A549 (cell line): ENCODE results near the gene VPS35L. TPM values are rescaled to one million over a fixed set of nuclear protein-coding genes. Genes with fewer than 3 reads are reported as not detected.

Source experiments
- ATAC-seq, 2 experiments: fragments of 200-7000 bp in 1 of 2; fragments of >200 bp in 1 of 2; cut with Nextera tagmentation in 1 of 2; cut with Tn5 transposase in 1 of 2; 3 replicates each; pipeline versions ENCODE4 v1.8.0 to v1.9.1; 2018 to 2020; ENCODE audit warnings: mild to moderate bottlenecking in 1 of 2, moderate library complexity in 1 of 2
- CTCF ChIA-PET: fragments of 300-600 bp; sonication (Branson Sonifier 250); formaldehyde crosslinking; extraction: SDS; loops from one replicate; lab custom pipeline; 2021; ENCODE audit warnings: antibody characterized with exemption, inconsistent platforms; lab: Yijun Ruan, JAX
- POLR2A ChIA-PET: fragments of 350-600 bp; formaldehyde crosslinking; extraction: SDS; loops from one replicate; lab custom pipeline; 2021; ENCODE audit warnings: antibody characterized with exemption, inconsistent platforms; lab: Yijun Ruan, JAX
- DNase-seq, 2 experiments: peaks; one replicate each; pipeline versions ENCODE4 v3.0.0 to v3.0.0-alpha.2; 2011 to 2016; ENCODE audit warnings: low read depth in 1 of 2, low spot score in 1 of 2
- FAIRE-seq: peaks from 2 replicates; lab custom pipeline; 2011; peaks lifted over from hg19 to GRCh38; lab: Jason Lieb, UNC
- H3K27ac ChIP-seq, 2 experiments: fragments of >200 bp; sonication (Bioruptor Twin); formaldehyde crosslinking; 3 replicates each; pipeline ENCODE4 v1.5.1; 2016 to 2017
- H3K4me1 ChIP-seq: fragments of >200 bp; sonication (Bioruptor Twin); formaldehyde crosslinking; 3 replicates; pipeline ENCODE4 v1.6.1; 2016
- H3K4me2 ChIP-seq: fragments of >200 bp; sonication (Bioruptor Twin); formaldehyde crosslinking; 3 replicates; pipeline ENCODE4 v1.6.1; 2016
- H3K4me3 ChIP-seq: fragments of >200 bp; sonication (Bioruptor Twin); formaldehyde crosslinking; 3 replicates; pipeline ENCODE4 v1.5.1; 2016
- H3K9me3 ChIP-seq: fragments of >200 bp; sonication (Bioruptor Twin); formaldehyde crosslinking; 3 replicates; pipeline ENCODE4 v1.6.1; 2016
- ATOH8 ChIP-seq: fragments of 250-450 bp; sonication (Bioruptor Pico); IDR thresholded peaks from 2 replicates; pipeline ENCODE4 v1.5.0; 2020; ENCODE audit warnings: low read depth, mild to moderate bottlenecking, moderate library complexity
- BCL3 ChIP-seq: fragments of >200 bp; sonication (Bioruptor Twin); formaldehyde crosslinking; IDR thresholded peaks from 3 replicates; pipeline ENCODE4 v1.6.1; 2016
- CBX8 ChIP-seq: fragments of 200-600 bp; sonication (generic); IDR thresholded peaks from 2 replicates; pipeline ENCODE4 v1.6.1; 2016
- CHD4 ChIP-seq: fragments of 200-600 bp; sonication (generic); IDR thresholded peaks from 2 replicates; pipeline ENCODE4 v1.6.1; 2016; ENCODE audit warnings: antibody characterized with exemption, mild to moderate bottlenecking, borderline replicate concordance
- CTCF ChIP-seq: fragments of >200 bp; sonication (Bioruptor Twin); formaldehyde crosslinking; IDR thresholded peaks from 3 replicates; pipeline ENCODE4 v1.5.1; 2016
- E2F6 ChIP-seq: IDR thresholded peaks from 2 replicates; pipeline ENCODE4 v1.6.1; 2012; ENCODE audit warnings: low read depth, borderline replicate concordance
- EHMT2 ChIP-seq: fragments of 200-600 bp; sonication (generic); IDR thresholded peaks from 2 replicates; pipeline ENCODE4 v1.6.1; 2016; ENCODE audit warnings: antibody characterized with exemption, low read depth, mild to moderate bottlenecking, moderate library complexity
- FOSB ChIP-seq: fragments of 250-450 bp; sonication (Bioruptor Pico); IDR thresholded peaks from 2 replicates; pipeline ENCODE4 v1.5.0; 2020; ENCODE audit warnings: mild to moderate bottlenecking, moderate library complexity
- FOXS1 ChIP-seq: fragments of 250-450 bp; sonication (Bioruptor Pico); IDR thresholded peaks from 2 replicates; pipeline ENCODE4 v1.5.0; 2020; ENCODE audit warnings: mild to moderate bottlenecking, moderate library complexity
- HEYL ChIP-seq: fragments of 250-450 bp; sonication (Bioruptor Pico); IDR thresholded peaks from 2 replicates; pipeline ENCODE4 v1.8.0; 2021; ENCODE audit warnings: mild to moderate bottlenecking, moderate library complexity
- HMGXB4 ChIP-seq: fragments of 250-450 bp; sonication (Bioruptor Pico); IDR thresholded peaks from 2 replicates; pipeline ENCODE4 v1.5.0; 2021; ENCODE audit warnings: mild to moderate bottlenecking, moderate library complexity, borderline replicate concordance
- HOXB13 ChIP-seq: fragments of 250-450 bp; sonication (Bioruptor Pico); IDR thresholded peaks from 2 replicates; pipeline ENCODE4 v1.5.0; 2020; ENCODE audit warnings: low read depth, mild to moderate bottlenecking, moderate library complexity
- JUN ChIP-seq, 2 experiments: fragments of >200 bp; sonication (Bioruptor Twin); formaldehyde crosslinking; IDR thresholded peaks; 2 replicates in 1 of 2; 3 replicates in 1 of 2; pipeline ENCODE4 v1.6.1; 2016 to 2017
- KDM1A ChIP-seq: fragments of 200-600 bp; sonication (generic); IDR thresholded peaks from 2 replicates; pipeline ENCODE4 v1.6.1; 2016; ENCODE audit warnings: low read depth, mild to moderate bottlenecking
- MYC ChIP-seq: IDR thresholded peaks from 2 replicates; pipeline ENCODE4 v1.6.1; 2012; ENCODE audit warnings: mild to moderate bottlenecking, inconsistent platforms, low read length, improper control_type of control experiment, borderline replicate concordance
- NPAS2 ChIP-seq: fragments of 250-450 bp; sonication (Bioruptor Pico); IDR thresholded peaks from 2 replicates; pipeline ENCODE4 v1.8.0; 2022; ENCODE audit warnings: mild to moderate bottlenecking, moderate library complexity, borderline replicate concordance
- REST ChIP-seq: fragments of 200-600 bp; sonication (generic); IDR thresholded peaks from 2 replicates; pipeline ENCODE4 v1.6.1; 2016; ENCODE audit warnings: antibody characterized with exemption, mild to moderate bottlenecking, moderate library complexity
- SREBF2 ChIP-seq: fragments of 450-650 bp; IDR thresholded peaks from 2 replicates; pipeline ENCODE4 v1.6.1; 2014; ENCODE audit warnings: mild to moderate bottlenecking, moderate library complexity
- USF2 ChIP-seq: fragments of 450-650 bp; IDR thresholded peaks from 2 replicates; pipeline ENCODE4 v1.6.1; 2014; ENCODE audit warnings: antibody characterized with exemption
- ZC3H11A ChIP-seq: fragments of 450-650 bp; IDR thresholded peaks from 2 replicates; pipeline ENCODE4 v1.6.1; 2014; ENCODE audit warnings: antibody characterized with exemption, mild to moderate bottlenecking
- WGBS: methylation state at CpG from one replicate; pipeline ENCODE4 v1.1.6; 2017; ENCODE audit errors: missing lambda C conversion rate; 5-methylcytosine and 5-hydroxymethylcytosine counted together
- polyA plus RNA-seq, 4 experiments: library from polyadenylated mRNA; depleted of rRNA in 3 of 4; stranded (reverse); fragments of >200 nt; fragmentation: RNase III in 1 of 4; extraction: RNeasy Plus Mini Kit Qiagen cat#74134 plus additional on column Dnase treatment in 1 of 4; gene quantifications; 2 replicates in 3 of 4; 3 replicates in 1 of 4; pipeline ENCODE4 v1.2.3, GENCODE V29; 2011 to 2017

VPS35L gene
- polyA plus RNA-seq, 2 of the 4 experiments (the other 2 are of a cell fraction) = 38.4 to 47.7 TPM

GRCh38 chr16:19696961-19697360 lies 141.5 kb downstream of the VPS35L start:
- ChIA-PET CTCF (interaction anchor here (0.5 to 2.1 kb wide), 9 partner anchors 16 to 211 kb away, joined by 3 to 8 read pairs (median 4); partner anchors contain the start of gene GPRC5B), POLR2A (interaction anchor here (0.9 to 1.5 kb wide), 3 partner anchors 21 to 142 kb away, joined by 3 to 7 read pairs (median 3); partner anchors contain the start of genes IQCK, KNOP1 and VPS35L)
- DNase-seq (no peak), ATAC-seq (no peak), FAIRE-seq (no peak)
- TF ChIP-seq CTCF (no peak), USF2 (no peak), CHD4 (no peak), HEYL (CRISPR knock-in tag) (no peak), ATOH8 (CRISPR knock-in tag) (no peak), MYC (no peak), NPAS2 (CRISPR knock-in tag) (no peak), FOXS1 (no peak), FOSB (no peak), EHMT2 (no peak), SREBF2 (no peak), E2F6 (no peak), KDM1A (no peak), ZC3H11A (no peak), CBX8 (no peak), BCL3 (no peak), JUN (IDR thresholded peaks at IDR 0.05) (no peak), HOXB13 (CRISPR knock-in tag) (no peak), HMGXB4 (no peak), REST (no peak)
- no peaks in the 10 kb centered on the region for H3K9me3 ChIP-seq
- peaks cover 54% of the 10 kb centered on the region for H3K4me1 ChIP-seq
- H3K4me3 ChIP-seq = no peak overlapping the region
- H3K27ac ChIP-seq = peak overlapping the region in 1 of 2 experiments; percentile 67; a peak in 3 of 6 replicates
- 90% methylated on average over 15 of the region's 15 CpGs for WGBS
- H3K4me2 ChIP-seq = peak overlapping the region; percentile 61
